Smooth muscle cell (in vitro differentiated cells): ENCODE results near the gene C17orf113. TPM values are rescaled to one million over a fixed set of nuclear protein-coding genes. Genes with fewer than 3 reads are reported as not detected.

Experiments used
- DNase-seq: peaks from one replicate; lab custom pipeline; 2025; ENCODE audit not compliant: unreplicated experiment; lab: John Stamatoyannopoulos, UW
- H2AFZ ChIP-seq: fragments of 200-600 bp; sonication (generic); 2 replicates; pipeline ENCODE4 v1.6.0; 2016; ENCODE audit warnings: antibody characterized with exemption, low read depth, mild to moderate bottlenecking
- H3F3A ChIP-seq: fragments of 200-600 bp; sonication (generic); 2 replicates; pipeline ENCODE4 v1.6.0; 2017; ENCODE audit warnings: antibody characterized with exemption, low read depth
- H3K27ac ChIP-seq: fragments of 200-600 bp; sonication (generic); 2 replicates; pipeline ENCODE4 v1.5.1; 2016; ENCODE audit warnings: low read depth, mild to moderate bottlenecking
- H3K27me3 ChIP-seq: fragments of 200-600 bp; sonication (generic); 2 replicates; pipeline ENCODE4 v1.6.1; 2016; ENCODE audit warnings: low read depth, mild to moderate bottlenecking
- H3K36me3 ChIP-seq: fragments of 200-600 bp; sonication (generic); 2 replicates; pipeline ENCODE4 v1.5.1; 2016; ENCODE audit warnings: low read depth
- H3K4me1 ChIP-seq: fragments of 200-600 bp; sonication (generic); 2 replicates; pipeline ENCODE4 v1.5.1; 2016; ENCODE audit warnings: low read depth
- H3K4me2 ChIP-seq: fragments of 200-600 bp; sonication (generic); 2 replicates; pipeline ENCODE4 v1.6.0; 2016; ENCODE audit warnings: mild to moderate bottlenecking
- H3K4me3 ChIP-seq: fragments of 200-600 bp; sonication (generic); 2 replicates; pipeline ENCODE4 v1.5.1; 2016; ENCODE audit warnings: mild to moderate bottlenecking
- H3K79me2 ChIP-seq: fragments of 200-600 bp; sonication (generic); 2 replicates; pipeline ENCODE4 v1.6.0; 2016; ENCODE audit warnings: low read depth, mild to moderate bottlenecking
- H3K9ac ChIP-seq: fragments of 200-600 bp; sonication (generic); 2 replicates; pipeline ENCODE4 v1.6.0; 2016; ENCODE audit warnings: low read depth
- H3K9me3 ChIP-seq: fragments of 200-600 bp; sonication (generic); replicated peaks from 2 replicates; pipeline ENCODE4 v1.5.1; 2016; ENCODE audit warnings: low read depth
- H4K20me1 ChIP-seq: fragments of 200-600 bp; sonication (generic); 2 replicates; pipeline ENCODE4 v1.6.0; 2016; ENCODE audit warnings: low read depth
- CTCF ChIP-seq: fragments of 200-600 bp; sonication (generic); IDR thresholded peaks from 2 replicates; pipeline ENCODE4 v1.5.1; 2017; ENCODE audit warnings: borderline replicate concordance, mild to moderate bottlenecking, antibody characterized with exemption; ENCODE audit not compliant: insufficient read depth, poor library complexity, severe bottlenecking
- WGBS: methylation state at CpG from one replicate; pipeline ENCODE4 v1.1.7; 2016; ENCODE audit warnings: low lambda C conversion rate; 5-methylcytosine and 5-hydroxymethylcytosine counted together
- polyA plus RNA-seq: library from polyadenylated mRNA; unstranded; fragments of >200 nt; fragmentation: Nextera tagmentation; extraction: Ambion mirVana; gene quantifications from 2 replicates; pipeline ENCODE4 v1.2.1, GENCODE V29; 2016
- total RNA-seq: library from RNA; depleted of rRNA; stranded (reverse); fragments of >200 nt; gene quantifications from 2 replicates; pipeline ENCODE4 v1.2.3, GENCODE V29; 2014

C17orf113 gene
- total and polyA plus RNA-seq, 2 experiments from 2014 or later = 0.38 to 0.49 TPM

- H3K27me3 ChIP-seq = no peaks in the 10 kb centered on the region
- H4K20me1 ChIP-seq = no peaks in the 10 kb centered on the region
- no peak for DNase-seq
- no peak overlapping the region for H2AFZ ChIP-seq
- H3K4me2 ChIP-seq = no peak overlapping the region
- no peak overlapping the region for H3K9ac ChIP-seq
- no peak for TF ChIP-seq CTCF
- H3K9me3 ChIP-seq = no peaks in the 10 kb centered on the region
- no peak overlapping the region for H3K4me3 ChIP-seq
- H3K27ac ChIP-seq = no peak overlapping the region
- H3K4me1 ChIP-seq = no peaks in the 10 kb centered on the region
- H3K36me3 ChIP-seq = no peaks in the 10 kb centered on the region
- WGBS = 94% methylated on average over 8 of the region's 8 CpGs
- no peaks in the 10 kb centered on the region for H3K79me2 ChIP-seq
- H3F3A ChIP-seq = no peaks in the 10 kb centered on the region
Observed at GRCh38 chr17:42090964-42091790, 40.8 kb upstream of the C17orf113 start.

GRCh38 chr17:42088736-42089135 lies 38.3 kb upstream of the C17orf113 start:
- no peak overlapping the region for H3K4me3 ChIP-seq
- H3F3A ChIP-seq = no peaks in the 10 kb centered on the region
- DNase-seq = no peak
- H3K79me2 ChIP-seq = no peaks in the 10 kb centered on the region
- H3K9me3 ChIP-seq = no peaks in the 10 kb centered on the region
- no peak overlapping the region for H3K4me2 ChIP-seq
- no peak overlapping the region for H3K27ac ChIP-seq
- WGBS = 93% methylated on average over 8 of the region's 8 CpGs
- no peaks in the 10 kb centered on the region for H4K20me1 ChIP-seq
- no peaks in the 10 kb centered on the region for H3K36me3 ChIP-seq
- H3K27me3 ChIP-seq = no peaks in the 10 kb centered on the region
- H3K9ac ChIP-seq = no peak overlapping the region
- no peaks in the 10 kb centered on the region for H3K4me1 ChIP-seq
- TF ChIP-seq CTCF = no peak
- no peak overlapping the region for H2AFZ ChIP-seq

GRCh38 chr17:42087736-42088705 lies 37.6 kb upstream of the C17orf113 start:
- no peaks in the 10 kb centered on the region for H4K20me1 ChIP-seq
- no peak overlapping the region for H3K27ac ChIP-seq
- H3K9ac ChIP-seq = no peak overlapping the region
- WGBS = 86% methylated on average over 20 of the region's 20 CpGs
- no peaks in the 10 kb centered on the region for H3K79me2 ChIP-seq
- H3K36me3 ChIP-seq = no peaks in the 10 kb centered on the region
- H3K4me3 ChIP-seq = no peak overlapping the region
- no peaks in the 10 kb centered on the region for H3K27me3 ChIP-seq
- no peak overlapping the region for H3K4me2 ChIP-seq
- H3K4me1 ChIP-seq = no peaks in the 10 kb centered on the region
- TF ChIP-seq CTCF = no peak
- H3F3A ChIP-seq = no peaks in the 10 kb centered on the region
- no peaks in the 10 kb centered on the region for H3K9me3 ChIP-seq
- DNase-seq = no peak
- H2AFZ ChIP-seq = no peak overlapping the region
